NCI-H526 treated with DMSO at 0.1 percent for 48 hours (cell line): Measurements from ENCODE around the gene ZNF503.
A peak's percentile ranks its signal among the peaks of the same experiment; 100 is the strongest.

Experiments used
- DNase-seq: peaks from one replicate; lab custom pipeline; 2025; lab: John Stamatoyannopoulos, UW

Gene ZNF503

DNA sequence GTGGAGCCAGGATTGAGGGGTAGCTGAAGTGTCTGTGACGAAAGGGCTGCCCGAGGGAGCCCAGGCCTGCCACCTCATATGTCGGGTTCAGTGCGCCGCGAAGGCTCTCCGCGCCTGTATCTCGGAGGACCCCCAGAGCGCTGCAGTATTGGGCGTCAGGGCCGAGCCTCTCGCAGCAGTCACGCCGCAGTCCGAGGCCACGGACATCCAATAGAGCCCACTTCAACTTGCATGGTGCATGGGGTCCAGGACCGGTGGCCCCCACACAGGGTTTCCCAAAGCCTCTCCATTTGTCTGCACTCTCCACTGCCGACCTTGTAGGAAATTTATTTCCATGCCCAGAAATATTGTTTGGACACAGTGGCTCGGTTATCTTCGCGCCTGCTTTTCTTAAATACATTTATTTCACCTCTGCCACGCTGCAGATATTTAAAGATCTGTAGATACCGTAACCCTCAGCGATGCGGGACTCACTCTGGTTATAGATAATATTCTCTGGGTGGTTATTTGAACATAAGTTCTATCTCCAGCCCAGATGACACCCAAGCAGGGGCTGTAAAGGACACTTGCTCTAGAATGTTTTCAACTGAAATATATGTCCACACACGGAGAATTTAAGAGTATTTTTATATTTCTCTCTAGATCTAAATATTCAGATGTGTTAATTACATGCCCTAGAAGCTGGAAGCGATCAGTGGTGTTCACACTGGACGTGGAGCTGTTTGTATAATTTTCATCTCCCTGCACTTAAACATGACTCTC is 5.1 kb upstream of the ZNF503 start:
- peak; percentile 62 for DNase-seq

DNA sequence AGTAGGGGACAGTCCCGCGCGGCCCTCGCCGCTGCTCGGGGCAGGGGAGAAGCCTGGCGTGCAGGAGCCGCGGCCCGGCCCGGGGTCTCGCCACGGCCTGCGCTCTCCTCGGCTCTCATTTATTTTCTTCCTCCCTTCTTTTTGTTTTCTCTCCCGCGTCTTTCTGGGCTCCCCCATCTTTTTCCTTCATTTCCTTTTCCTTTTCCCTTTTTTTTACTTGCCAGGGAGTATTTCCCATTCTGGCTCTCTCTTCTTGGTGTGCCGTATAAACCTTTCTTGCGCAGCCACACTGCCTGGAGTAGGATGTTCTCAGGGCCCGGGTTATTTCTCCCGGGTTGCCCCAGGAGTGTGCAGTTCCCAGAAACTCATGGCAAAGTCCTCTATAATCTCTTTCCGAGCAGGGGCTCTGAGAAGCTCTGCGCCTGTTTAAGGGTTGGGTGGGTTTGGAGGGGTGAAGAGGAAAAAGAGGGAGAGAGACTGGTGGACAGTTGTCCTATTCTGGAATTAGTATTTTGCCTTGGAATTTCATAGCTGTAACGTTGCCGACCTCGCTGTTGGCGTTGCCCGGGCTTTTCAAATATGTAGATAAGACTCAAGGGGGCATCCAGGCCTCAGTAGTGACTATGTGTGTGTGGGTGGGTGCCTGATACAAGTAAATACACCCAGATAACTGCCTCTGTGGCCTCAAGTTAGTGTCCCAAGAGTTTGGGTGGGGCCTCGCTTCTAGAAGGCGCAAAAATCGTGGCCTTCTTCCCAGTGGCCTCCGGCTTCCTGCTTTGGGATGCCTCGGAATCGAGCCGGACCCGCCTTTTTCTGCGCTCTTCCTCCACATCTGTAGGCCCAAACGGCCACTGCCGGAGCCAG is 4.3 kb upstream of the ZNF503 start:
- DNase-seq, result peak; percentile 67

DNA sequence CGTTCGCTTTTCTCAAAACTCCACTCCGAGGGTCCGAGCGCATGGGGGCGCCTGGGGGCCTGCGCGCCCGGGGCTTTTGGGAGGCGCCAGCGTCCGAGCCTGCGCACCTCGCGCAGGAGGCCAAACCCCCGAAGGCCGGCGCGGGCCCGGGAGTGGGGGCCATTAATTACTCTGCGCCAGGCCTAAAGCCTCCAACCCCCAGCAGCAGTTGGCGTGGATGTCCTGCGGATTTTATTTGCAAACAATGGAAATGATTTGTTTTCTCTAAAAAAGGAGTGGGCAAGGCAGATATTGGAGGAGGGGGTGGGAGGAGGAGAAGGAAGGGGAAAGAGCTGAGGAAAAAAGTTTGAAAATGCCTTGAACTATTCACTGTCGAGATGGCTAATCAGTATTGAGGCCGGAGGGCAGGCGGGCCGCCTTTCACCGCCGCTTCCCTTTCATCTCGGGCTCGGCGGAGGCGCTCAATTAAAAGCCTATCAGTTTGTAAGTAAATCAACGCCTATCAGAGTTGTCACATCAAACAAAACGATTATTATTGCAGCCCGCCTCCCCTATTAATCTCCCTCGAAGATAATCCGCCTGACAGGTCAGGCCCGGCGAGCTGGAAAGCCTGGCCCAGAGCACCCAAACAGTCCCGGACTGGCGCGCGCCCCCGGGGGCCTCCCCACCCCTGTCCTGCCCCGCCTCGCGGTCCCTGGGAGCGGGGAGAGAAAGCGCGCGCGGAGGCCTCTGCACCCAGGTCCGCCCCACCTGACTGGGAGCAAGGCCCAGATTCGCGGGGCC is 3.4 kb upstream of the ZNF503 start:
- DNase-seq, result peak; percentile 87

DNA sequence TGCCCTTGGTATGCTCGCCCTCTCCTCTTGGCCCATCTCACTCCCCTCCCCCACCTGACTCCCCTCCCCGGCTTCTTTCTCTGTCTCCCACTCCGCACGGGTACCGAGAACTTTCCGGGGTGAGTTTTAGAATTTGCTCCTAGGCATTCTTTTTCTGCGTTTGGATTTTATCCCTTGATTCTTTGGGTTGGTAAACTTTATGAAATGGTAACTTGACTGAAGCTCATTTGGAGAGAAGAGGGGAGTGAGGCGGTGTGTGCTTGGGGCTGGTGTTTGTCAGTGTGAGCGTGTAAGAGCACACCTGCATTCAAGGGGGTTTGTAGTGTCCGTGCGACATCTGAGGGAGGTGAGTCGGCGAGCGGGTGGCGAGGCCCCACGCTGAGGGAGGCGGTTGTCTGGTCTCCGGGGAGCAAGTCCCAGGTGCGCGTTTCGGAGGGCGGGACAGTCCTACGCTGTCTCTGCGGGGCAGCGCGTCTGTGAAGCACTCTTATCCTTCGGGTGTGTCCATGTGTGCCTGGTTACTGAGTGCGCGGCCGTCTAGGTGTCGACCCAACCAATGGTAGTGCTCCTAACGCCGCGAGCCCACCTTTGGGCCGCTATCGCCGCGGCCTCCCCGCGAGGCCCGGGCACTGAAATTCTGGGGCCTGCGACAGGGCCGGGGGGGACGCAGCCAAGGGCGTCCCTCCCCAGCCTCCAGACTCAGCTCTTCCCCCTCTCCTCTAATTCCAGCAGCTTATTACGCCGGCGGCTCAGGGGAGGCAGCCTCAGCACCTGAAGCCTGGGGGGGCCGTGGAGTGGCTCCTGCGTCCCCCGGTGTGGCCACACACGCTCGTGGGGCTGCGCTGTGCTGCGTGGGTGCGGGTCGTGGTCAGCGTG is 2.6 kb upstream of the ZNF503 start:
- peak; percentile 61 for DNase-seq

DNA sequence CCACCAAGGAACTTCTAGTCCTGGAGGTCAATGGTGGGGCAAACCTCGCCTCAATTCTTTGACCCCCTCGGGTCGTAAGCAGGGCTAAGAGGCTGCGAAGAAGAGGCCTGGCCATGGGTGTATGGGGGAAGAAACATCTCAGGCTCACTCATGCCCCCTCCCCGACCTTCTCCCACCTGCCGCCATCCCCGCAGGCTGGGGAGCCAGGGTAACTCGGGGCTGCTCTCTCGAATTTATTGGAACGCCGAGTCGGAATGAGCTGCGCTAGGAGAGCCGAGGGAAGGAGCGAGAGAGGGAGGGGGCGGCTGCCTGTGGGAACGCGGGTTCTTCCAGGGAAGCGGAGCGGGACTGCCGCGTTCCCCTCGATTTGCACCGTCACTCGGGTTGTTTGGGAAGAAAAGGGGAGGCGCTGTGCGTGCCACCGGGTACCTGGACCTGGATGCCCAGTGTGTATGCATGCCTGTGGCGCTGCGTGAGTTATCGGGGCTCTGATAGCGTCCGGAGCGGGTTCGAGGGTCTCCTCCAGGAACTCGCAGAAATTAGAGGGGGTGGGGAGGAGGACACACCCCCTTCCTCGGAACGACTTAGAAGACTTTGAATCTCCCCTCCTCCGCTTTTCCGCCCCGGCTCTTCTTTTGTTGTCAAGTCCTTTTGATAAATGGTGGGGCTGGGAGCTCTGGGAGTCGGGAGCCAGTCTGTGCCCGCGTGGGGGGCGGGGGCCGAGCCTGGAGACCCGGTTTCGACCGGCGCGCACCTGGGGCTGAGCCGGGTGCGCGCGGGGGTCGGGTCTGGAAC is 1.8 kb upstream of the ZNF503 start:
- peak; percentile 44 for DNase-seq

DNA sequence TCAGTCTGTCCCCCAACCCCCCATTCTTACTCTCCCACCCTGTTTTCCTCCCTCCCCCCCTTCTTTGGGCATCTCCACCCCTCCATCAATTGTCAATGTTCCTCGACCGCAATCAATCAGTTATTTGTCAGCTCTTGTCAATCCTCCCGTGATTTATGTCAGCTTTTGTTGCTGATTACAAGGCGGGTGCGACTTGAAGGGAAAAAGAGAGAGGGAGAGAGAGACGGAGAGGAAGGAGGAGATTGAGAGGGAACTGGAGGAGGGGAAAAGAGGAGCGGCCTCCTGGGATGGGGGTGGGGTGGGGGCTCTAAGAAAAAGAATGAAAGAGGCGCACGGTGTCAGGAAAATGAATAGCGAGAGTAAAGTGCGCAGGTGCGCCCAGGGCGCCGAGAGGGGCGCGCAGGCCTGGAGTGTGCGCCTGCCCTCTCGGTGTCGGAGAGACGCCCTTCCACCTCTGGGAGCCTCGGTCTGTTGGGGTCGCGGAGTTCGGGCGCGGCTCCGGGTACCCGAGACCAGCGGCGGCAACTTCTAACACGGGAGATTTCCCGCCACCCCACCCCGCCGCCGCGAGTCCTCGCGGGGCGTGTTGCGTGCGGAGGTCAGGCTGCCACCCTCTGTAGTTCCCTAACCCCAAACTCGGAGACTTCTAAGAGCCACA is 1.1 kb upstream of the ZNF503 start:
- DNase-seq, result peak; percentile 88

DNA sequence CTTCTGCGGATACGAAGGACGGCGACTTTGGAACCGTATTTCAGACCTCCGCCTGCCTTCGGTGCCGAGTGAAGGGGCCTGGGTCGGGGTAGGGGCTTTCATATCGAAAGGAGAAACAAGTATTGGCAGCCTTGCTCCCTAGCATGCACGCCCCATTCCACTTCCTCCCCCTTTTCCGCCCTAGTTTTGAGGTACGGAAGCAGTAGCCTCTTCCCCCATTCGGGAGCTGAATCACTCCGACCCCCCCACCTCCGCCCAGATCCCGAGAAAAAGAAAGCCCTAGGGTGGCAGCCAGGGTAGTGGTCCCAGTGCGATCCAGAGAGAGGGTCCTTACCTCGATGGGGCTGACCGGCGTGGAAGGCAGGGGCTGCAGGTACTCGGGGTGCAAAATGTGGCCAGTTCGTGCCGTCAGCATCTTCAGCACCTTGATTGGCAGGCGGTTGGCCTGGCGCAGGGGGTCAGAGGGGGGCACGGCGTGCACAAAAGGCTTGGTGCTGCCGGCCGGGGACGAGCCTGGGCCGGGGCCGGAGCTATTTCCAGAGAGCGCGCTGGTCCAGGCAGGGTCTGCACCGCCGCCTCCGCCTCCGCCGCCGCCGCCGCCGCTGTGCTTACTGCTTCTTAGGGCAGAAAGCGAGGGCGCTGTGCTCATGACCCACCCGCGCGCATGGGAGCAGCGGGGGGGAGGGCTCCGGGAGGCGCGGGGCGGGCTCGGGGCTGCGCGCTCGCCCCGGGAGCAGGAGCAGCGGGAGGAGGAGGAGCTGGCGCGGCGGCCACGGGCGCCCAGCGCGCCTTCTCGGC is 594 bp downstream of the ZNF503 start:
- no peak for DNase-seq

DNA sequence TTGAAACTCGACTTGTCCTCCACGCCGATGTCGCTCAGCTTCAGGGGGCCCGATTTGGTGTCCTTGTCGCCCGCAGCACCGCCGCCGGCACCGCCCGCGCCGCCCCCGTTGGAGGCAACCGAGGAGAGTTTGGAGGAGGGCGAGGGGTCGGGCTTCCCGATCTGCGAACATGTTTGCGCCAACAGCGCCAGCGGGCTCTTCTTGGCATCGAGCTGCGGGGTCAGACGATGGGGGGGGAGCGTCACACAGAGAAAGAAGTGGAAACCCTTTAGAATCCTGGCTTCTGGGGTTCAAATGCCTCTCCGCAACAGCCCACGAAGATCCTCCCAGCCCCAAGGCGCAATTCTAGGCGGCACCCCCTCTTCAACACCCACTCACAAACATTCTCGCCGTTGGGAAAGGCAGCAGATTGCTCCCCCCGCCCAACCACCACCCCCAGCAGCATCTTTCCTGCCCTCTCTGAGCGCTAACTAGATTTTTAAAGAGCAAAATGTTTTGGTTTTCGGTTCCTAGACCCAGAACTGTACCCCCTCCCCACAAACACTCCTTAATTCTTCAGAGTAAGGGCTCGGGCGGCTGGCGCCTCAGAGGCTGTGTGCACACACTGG is 1.3 kb downstream of the ZNF503 start:
- DNase-seq, result peak; percentile 26

DNA sequence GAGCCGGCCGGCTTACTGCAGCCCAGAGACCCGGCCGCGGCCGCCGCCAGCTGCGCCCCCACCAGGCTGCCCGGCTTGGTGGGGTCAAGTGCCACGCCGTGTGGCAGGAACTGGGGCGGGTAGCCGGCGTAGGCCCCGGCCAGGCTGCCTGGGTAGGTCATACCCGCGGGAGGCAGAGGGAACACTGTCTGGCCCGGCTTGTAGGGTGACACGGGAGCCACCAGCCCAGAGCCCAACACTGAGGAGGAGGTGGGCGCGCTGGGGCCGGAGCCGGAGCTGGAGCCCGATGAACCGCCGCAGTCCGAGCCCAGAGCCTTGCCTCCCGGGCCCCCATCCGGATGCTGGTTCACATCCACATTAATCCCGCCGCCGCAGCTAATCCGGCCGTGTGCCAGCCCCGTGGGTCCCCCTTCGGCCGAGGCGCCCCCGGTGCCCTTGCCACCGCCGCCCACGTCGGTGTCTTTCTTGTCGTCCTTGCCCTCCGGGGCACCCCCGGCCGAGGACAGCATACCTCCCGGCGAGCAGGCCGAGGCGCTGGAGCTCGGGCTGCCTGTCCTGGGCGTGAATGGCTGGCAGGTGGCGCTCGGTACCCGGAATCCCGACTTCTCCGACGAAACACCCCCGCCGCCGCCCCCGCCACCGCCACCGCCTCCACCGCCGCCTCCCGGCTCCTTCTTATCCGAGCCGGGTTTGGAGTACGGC is 2.0 kb downstream of the ZNF503 start:
- DNase-seq, result peak; percentile 26

DNA sequence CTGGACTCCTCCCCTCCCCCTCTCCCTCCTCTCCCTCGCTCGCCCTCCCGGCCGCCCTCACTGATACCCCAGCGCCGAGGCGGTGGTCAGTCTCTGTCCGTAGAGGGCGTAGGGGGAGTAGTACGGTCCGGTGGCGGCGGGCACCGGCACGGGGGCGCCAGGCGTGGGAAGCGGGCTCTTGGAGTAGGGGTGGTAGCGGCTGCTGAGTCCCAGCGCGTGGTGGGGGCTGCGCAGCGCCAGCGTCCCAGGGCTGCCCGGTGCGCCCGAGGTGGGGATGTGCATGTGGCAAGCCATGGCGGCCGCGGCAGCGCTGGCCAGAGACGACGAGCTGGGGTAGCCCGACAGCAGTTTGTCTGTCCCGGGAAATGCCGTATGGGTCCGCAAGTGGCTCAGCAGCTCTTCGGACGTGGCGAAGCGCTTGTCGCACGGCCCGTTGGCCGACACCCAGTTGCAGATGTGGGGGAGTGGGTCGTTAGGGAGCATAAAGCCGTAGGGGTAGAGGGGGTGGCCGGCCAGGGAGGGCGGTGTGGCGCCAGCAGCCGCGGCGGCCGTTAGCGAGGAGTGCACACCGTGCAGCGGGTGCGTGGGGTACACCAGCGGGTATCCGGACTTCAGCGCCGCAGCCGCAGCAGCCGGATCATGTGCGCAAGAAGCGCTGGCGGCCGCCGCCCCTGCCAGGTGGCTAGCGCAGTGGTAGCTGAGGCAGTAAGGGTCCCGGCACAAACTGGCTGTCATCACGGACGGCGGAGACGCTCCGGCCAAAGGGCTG is 2.7 kb downstream of the ZNF503 start:
- peak; percentile 21 for DNase-seq

DNA sequence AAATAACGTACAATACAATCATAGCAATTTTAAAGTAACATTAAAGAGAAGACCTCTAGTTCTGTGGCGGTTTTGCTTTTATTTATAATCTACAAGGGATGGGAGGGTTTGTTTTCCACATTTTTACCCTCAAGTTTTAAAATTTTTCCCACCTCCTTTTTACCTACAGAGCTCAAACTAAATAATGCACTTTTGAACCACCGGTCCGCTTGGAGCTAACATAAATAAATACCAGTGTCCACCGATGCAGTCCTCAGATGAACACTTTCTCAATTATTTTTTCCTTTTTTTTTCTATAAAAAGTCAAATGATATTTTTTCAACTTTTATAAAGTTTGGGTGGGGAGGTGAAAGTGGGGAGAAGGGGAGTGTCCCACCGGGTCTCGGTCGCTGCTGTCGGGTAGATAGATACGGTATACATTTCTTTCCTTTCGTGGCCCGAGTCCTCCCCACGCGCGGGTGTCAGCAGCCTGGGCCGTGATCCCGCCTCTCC is 3.3 kb downstream of the ZNF503 start:
- DNase-seq, result no peak

DNA sequence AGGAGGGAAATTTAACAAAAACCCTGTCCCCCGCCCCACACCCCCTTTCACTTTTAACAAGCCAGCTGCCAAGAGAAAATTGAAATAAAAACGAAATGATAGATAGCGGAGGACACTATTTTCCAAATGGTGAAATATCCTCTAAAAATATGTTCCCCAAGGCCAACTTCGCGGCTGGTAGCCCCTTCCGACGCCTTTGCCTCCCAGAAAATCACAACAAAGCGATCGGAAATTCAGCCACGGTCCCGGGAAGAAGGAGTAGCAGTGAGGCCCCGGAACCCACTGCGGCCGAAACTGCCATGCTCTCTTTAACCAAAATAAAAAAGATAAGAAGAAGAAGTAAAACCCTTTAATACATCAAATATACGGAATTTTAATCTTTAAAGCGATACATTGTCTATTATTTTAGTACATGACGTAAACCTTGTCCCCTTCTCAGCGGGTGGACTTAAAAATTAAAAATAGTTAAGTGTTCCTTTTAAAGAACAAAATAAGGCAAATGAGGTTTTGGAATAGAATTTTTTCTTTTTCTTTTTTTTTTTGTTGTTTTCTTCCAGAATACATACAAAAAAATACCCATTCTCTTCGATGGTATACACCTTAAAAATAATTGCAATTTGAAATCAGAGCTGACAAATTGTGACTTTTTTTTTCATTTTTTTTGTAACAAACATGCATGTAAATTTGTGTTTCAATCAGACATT is 3.9 kb downstream of the ZNF503 start:
- DNase-seq, result no peak

DNA sequence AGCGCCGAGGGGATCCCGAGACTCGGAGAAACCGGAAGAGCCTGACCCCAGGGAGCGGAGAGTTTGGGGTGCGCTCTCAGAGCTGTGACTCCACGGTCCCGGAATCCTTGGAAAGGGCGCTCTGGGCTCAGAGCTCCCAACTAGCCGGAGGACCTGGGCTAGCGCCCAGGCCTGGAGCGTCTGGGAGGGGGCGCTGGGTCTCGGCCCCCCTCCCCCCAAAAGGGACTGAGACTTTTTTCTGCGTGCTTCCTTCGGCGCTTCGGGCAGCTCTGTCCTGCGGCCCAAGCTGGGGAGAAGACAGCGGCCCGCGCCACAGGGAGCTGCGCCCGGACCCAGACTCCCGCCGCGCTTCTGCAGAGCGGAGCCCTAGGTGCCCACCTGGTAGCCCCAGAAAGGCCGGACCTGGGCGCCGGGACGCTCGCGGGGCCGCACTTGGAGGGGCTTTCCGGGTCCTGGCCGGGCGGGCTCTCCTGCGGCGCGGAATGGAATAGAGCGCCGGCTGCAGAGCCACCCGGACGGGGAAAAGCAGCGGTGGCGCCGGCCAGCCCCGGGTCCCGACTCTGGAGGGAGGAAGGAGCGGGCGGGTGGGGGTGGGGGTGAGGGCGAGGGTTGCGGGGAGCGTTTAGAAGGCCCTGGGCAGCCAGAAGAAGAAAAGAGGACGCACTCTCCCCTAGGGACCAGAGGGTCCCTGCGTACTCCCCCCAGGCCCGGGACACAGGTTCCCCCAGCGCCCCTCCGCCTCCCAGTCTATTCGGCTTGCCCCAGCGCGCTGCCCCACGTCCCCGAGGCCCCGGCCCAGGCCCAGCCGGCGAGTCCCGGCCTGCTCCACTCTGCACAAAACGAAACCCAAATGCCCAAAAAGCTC is 4.7 kb downstream of the ZNF503 start:
- no peak for DNase-seq

DNA sequence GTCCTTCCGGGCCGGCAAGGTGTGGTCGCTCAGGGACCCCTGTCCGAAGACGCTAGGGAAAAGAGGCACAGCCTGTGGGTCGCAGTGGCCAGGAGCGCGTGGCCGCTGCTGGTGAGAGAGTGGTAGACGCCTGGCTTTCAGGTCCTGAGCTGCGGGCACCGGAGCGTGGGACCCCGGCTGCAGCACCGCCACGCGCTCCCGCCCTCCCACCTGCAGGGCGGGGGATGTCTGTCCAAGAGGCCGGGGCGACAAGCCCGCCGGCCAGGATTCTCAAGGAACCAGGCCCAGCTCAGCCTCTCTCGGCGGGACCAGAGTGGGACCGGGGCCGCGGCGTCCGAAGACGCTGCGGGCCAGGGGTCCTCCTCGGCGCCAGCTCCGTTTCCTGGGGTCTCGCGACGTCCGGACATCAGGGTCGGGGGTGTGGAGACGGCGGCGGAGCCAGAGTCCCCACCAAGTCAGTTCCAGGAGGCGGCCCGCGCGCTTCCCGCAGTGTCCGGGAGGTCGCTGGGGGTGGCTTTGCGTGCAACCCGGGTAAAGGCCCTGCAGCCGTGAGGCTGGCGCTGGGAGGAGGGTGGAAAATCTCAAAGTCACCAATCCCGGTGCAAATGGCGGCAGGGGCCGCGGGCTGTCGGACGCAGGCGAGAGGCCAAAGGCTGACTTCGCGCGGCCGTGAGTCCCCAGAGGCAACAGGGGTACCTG is 5.5 kb downstream of the ZNF503 start:
- DNase-seq, result no peak
